NCI-H2171 (cell line): Measurements from ENCODE around the gene NFIC.
"Not testable (repeated sequence)": the region's sequence is repeated elsewhere in the genome, so short reads cannot be mapped to it uniquely, and the experiment has no call there.

Experiments used
- DNase-seq: peaks from one replicate; lab custom pipeline; 2025; lab: John Stamatoyannopoulos, UW

The NFIC gene

GRCh38 chr19:3492919-3493318, 126.5 kb downstream of the NFIC start:
- no peak for DNase-seq

- no peak for DNase-seq
Observed at GRCh38 chr19:3493651-3494050, 127.3 kb downstream of the NFIC start.

GRCh38 chr19:3494051-3494450, 127.7 kb downstream of the NFIC start:
- no peak for DNase-seq

GRCh38 chr19:3494559-3494958, 128.2 kb downstream of the NFIC start:
- no peak for DNase-seq

GRCh38 chr19:3496392-3497273, 130.2 kb downstream of the NFIC start:
- DNase-seq: no peak

DNA sequence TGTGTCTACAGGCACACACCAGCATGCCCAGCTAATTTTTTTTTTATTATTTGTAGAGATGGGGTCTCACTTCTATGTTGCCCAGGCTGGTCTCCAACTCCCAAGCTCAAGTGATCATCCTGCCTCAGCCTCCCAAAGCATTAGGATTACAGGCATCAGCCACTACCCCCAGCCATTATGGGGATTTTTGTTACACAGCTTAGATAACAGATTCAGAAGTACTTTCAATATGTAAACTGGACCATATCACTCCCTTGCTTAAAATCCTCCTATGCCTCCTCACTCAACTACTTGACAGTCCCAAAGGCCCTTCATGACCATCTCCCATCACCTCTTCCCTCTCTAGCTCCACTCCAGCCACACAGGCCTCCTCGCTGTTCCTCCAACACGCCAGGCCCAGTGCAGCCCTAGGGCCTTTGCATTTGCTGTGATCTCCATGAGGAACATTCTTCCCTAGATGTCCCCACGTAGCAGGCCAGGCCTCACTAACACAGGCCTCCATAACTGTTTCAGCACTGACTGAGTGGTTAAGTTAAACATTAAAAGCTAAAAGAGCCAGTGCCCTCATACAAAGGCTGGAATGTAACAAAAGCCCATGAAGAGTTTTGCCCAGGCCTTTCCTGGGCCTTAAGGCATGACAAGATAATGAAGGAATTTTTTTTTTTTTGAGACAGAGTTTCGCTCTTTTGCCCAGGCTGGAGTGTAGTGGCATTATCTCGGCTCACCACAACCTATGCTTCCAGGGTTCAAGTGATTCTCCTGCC, 131.6 kb downstream of the NFIC start:
- no peak for DNase-seq

GRCh38 chr19:3499738-3500428, 133.5 kb downstream of the NFIC start:
- no peak for DNase-seq

GRCh38 chr19:3500429-3501101, 134.2 kb downstream of the NFIC start, which contains the start of gene DOHH:
TSS of gene DOHH (minus strand) at chr19:3500674. CDS start at chr19:3496814, 3,860 bp downstream.
- peak; percentile 91 for DNase-seq

GRCh38 chr19:3501780-3502179, 135.4 kb downstream of the NFIC start:
- no peak for DNase-seq

- DNase-seq: no peak
Observed at GRCh38 chr19:3503036-3503572, 136.7 kb downstream of the NFIC start.

DNA sequence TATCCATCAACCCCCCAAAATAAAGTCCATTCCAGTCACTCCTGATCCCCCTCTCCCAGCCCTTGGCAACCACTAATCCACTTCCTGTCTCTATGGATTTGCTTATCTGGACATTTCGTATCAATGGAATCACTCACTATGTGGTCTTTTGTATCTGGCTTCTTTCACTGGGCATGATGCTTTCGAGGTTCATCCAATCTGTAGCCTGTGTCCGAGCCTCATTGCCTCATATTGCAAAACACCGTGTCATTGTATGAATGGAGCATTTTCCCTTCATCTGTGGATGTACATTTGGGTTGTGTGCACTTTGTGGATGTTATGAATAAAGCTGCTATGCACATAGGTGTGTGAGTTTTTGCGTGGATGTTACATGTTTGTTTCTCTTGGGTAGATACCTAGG, 138.4 kb downstream of the NFIC start:
- DNase-seq: no peak

GRCh38 chr19:3505598-3506383, 139.4 kb downstream of the NFIC start, which contains the start of gene FZR1:
TSS of gene FZR1 (plus strand) at chr19:3506311. CDS start at chr19:3522990, 16,679 bp downstream.
- DNase-seq: peak; percentile 99

DNA sequence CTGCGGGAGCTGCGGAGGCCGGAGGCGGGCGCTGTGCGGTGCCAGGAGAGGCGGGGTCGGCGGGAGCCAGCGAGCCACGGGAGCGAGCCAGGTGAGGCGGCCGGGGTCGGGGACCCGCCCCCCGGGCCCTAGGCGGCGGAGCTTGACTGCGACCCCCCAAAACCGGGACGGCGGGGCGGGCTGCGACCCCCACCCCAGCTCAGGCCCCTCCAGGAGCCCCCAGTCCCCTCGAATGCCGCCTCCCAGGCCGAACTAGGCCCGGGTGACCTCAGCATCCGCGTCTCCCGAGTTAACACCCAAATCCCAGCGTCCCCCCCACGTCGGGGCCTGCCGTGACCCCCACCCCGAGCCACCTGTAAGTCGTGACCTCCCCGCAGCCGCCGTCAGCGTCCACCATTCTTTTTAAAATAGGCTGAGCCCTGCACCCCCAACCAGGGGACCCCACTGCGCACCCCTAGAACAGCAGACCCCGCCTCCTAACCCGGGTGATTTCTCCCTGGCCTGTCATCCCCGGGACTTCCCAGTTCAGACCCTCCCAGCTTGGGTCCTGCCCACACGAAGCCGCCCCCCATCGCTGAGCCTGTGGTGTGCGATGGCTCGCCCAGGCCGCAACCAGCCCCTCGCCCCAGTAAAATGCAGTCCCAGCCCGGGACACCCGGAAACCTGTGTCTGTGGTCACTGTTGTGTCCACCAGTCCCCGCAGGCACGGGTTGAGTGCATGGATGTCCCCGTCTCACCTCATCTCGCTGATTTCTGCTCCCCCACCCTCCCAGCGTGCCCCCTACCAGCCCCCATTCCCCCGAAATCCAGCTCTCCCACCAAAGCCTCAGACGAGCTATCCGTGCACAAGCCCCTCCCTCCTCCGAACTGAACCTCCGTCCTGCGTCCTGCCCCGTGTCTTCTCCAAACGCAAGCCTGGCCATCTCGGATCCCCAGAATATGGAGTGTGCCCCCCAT, 140.3 kb downstream of the NFIC start:
- no peak for DNase-seq

DNA sequence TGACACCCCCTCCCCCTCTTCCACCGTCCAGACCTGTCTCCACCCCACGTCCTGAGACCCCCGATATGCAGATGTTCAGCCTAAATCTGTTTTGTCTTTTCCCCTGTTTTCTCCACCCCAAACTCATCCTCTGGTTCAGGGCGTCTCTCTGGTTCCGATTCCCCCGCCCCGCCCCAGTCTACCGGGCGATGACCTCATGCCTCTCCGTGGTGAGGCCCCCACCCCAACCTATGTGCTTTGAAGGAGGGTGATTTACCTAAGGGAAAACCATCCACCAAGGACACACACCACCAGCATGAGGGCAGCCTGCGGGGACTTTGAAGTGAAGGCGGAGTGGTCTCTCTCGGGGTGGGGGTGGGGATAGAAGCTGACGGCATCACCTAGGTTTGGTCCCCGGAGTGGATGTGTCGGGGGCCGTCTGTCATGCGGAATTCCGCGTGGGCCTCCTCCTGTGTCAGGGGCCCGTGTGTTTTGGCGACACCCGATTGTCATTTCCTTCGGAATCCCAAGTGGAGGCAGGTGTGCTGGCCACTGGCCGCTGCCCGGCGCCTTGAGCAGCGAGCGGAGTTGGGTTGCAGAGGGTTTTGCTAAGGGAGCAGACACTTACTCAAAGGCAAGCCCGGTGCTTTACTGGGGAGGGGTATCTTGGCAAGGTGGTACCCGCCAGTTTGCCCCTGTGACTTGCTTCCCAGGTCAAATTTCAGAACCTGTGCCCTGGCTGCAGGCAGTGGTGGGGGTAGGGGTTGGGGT, 141.2 kb downstream of the NFIC start:
- no peak for DNase-seq

DNA sequence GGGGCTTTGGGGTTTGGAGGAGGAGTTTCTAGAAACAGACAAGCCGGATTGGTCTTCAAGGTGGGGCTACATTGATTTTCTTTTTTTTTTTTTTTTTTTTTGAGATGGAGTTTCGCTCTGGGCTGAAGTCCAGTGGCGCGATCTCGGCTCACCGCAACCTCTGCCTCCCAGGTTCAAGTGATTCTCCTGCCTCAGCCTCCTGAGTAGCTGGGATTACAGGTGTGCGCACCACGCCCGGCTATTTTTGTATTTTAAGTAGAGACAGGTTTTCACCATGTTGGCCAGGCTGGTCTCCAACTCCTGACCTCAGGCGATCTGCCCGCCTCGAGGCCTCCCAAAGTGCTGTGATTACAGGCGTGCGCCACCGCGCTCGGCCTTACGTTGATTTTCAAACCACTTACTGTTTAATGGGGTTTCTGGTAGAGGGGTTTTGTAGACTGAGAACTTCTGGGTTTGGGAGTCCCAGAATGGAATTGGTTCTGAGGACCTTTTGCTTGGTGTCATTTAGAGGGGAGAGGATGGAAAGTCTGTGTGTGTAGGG, 141.8 kb downstream of the NFIC start:
- not testable (repeated sequence) for DNase-seq

DNA sequence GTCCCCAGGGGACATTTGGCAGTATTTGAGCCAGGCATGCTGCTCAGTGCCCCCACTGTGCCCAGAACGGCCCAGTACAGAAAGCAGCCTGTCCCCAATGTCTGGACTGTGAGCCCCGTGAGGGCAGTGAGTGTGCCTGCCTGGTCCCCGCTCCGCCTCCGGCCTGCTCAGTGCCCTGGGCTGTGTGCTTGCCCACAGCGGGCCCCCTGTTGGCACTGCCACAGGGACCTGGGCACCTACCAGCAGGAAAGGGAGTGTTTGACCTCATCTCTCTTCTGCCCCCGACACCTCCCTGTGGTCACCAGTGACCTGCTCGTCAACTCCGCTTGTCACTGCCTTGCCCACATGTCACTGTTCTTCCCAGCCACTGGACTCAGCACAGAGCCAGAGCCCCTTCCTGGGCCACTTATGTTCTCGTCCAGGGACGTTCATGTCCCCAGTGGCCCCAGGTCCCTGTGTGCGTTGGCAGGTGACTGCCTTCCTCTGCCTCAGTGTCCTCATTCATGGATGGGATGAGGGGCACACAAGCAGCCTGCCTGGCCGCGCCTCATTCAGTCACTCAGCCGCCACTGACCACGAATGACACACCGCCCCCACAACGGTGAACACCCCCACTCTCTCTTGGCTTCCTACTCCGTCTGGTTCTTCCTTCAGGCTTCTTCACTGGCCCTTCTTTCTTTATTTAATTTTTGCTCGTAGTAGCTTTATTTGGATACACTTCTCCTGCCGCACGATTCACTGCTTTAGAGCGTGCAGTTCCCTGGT, 142.6 kb downstream of the NFIC start:
- no peak for DNase-seq

- no peak for DNase-seq
Observed at GRCh38 chr19:3509566-3509989, 143.2 kb downstream of the NFIC start.

GRCh38 chr19:3510727-3511126, 144.3 kb downstream of the NFIC start:
- no peak for DNase-seq
